ENCODE measurements around the gene SND1.

The SND1 gene

DNA sequence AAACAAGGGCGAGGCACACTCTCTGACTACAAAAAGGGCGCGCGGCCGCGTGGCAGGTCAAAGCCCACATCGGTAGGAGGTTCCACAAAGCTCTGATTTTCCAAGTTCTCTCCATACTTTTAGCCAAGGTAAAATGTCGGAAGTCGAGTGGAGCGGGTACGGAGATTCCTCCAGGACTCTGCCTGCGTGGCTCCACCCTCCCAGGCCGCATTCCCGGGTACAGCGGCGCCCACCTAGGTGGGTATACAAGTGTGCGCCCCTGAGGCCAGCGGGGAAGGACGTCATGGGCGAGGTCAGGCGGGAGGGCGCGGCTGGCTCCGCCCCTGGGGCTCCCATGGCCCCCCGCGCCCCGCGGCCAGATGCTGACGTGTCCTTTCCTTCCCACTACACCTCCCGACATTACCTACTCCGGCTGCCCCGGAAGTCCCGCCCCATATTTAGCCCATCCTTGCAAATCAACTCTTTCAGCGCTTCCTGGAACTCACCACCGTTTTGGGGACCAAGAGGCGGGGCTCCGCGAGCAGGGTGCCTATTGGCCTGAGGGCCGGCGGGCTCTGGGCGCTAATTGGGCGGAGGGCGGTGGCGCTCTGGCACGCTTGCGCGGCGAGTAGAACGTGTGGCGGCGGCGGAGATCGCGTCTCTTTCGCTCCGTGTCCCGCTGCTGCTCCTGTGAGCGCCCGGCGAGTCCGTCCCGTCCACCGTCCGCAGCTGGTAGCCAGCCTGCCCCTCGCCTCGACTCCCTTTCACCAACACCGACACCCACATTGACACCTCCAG is at the start of gene SND1:
Gene SND1 (plus strand): TSS at position 639 of the 777 bp plus-strand sequence. CDS start 180 bp downstream, outside the sequence.
- peaks cover 11% of the 10 kb centered on the region for H3K36me3 ChIP-seq (ENCODE audit: control insufficient read depth, insufficient read depth, low read length)
- H3K9me3 ChIP-seq (ENCODE audit: control insufficient read depth, insufficient read depth, low read length) = no peaks in the 10 kb centered on the region
- peak within 1 kb of the TSS; percentile 98 for H3K4me3 ChIP-seq (ENCODE audit: low read depth, low read length)
- H3K9ac ChIP-seq (ENCODE audit: low read depth, low read length) = peak within 1 kb of the TSS; percentile 97
- no peaks in the 10 kb centered on the region for H3K27me3 ChIP-seq (ENCODE audit: control insufficient read depth, insufficient read depth, low read length)
- peak within 1 kb of the TSS; percentile 95 for H3K27ac ChIP-seq (ENCODE audit: low read depth, low read length)
- H3K4me1 ChIP-seq (ENCODE audit: control insufficient read depth, insufficient read depth, low read length) = peaks cover 26% of the 10 kb centered on the region

DNA sequence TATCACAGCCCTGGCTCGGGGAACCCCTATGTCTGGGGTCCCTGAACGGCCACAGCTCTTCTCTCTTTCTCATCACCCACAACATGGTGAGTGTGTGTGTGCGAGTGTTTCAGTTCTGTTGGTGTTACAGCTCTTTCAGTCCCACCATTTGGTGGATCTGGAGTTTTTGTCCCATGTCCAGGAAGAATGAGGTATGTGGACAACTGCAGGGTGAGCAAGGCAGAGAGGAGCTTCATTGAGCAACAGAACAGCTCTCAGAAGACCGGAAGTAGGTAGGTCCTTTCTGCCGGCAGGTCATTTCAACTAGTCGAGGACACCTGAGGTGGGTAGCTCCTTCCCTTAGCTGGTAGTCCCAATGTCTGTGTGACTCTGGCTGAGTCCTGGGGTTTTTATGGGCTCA is 43.5 kb upstream of the SND1 start:
- no peaks in the 10 kb centered on the region for H3K36me3 ChIP-seq (ENCODE audit: control insufficient read depth, insufficient read depth, low read length)
- H3K27me3 ChIP-seq (ENCODE audit: control insufficient read depth, insufficient read depth, low read length) = no peaks in the 10 kb centered on the region
- H3K4me1 ChIP-seq (ENCODE audit: control insufficient read depth, insufficient read depth, low read length) = no peaks in the 10 kb centered on the region
- H3K9me3 ChIP-seq (ENCODE audit: control insufficient read depth, insufficient read depth, low read length) = peaks cover 6% of the 10 kb centered on the region; the same call in 1 of the 2 replicates
- H3K27ac ChIP-seq (ENCODE audit: low read depth, low read length) = no peak overlapping the region
- H3K9ac ChIP-seq (ENCODE audit: low read depth, low read length) = no peak overlapping the region
- H3K4me3 ChIP-seq (ENCODE audit: low read depth, low read length) = no peak overlapping the region

DNA sequence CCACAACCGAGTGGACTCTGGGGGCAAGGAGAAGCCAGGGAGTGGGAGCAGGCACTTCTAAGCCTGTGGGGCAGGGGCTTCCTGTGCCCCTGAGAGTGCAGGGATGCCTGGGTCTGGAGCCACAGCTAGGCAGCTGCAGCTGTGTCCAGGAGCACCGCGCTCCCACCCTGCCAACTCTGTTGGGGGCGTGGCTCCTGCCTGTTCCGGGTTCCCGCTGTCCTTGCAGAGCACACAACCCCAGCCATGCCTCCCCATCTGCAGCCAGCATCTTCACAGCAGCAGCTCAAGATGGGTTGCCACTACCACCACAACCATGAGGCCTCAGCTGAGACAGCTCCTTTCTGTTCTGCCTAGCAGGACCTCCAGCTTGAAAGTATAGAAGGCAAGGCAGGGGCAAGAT is 42.7 kb upstream of the SND1 start:
- H3K4me3 ChIP-seq (ENCODE audit: low read depth, low read length) = no peak overlapping the region
- no peak overlapping the region for H3K9ac ChIP-seq (ENCODE audit: low read depth, low read length)
- H3K27me3 ChIP-seq (ENCODE audit: control insufficient read depth, insufficient read depth, low read length) = 0 out of 2 replicates have a peak, but pooled peaks cover 5% of the 10 kb centered on the region
- H3K4me1 ChIP-seq (ENCODE audit: control insufficient read depth, insufficient read depth, low read length) = no peaks in the 10 kb centered on the region
- no peaks in the 10 kb centered on the region for H3K36me3 ChIP-seq (ENCODE audit: control insufficient read depth, insufficient read depth, low read length)
- H3K9me3 ChIP-seq (ENCODE audit: control insufficient read depth, insufficient read depth, low read length) = peaks cover 6% of the 10 kb centered on the region; the same call in 1 of the 2 replicates
- H3K27ac ChIP-seq (ENCODE audit: low read depth, low read length) = no peak overlapping the region

GRCh38 chr7:127612263-127612662 is 39.7 kb upstream of the SND1 start:
- no peaks in the 10 kb centered on the region for H3K36me3 ChIP-seq (ENCODE audit: control insufficient read depth, insufficient read depth, low read length)
- no peaks in the 10 kb centered on the region for H3K4me1 ChIP-seq (ENCODE audit: control insufficient read depth, insufficient read depth, low read length)
- no peak overlapping the region for H3K4me3 ChIP-seq (ENCODE audit: low read depth, low read length)
- no peak overlapping the region for H3K27ac ChIP-seq (ENCODE audit: low read depth, low read length)
- no peak overlapping the region for H3K9ac ChIP-seq (ENCODE audit: low read depth, low read length)
- H3K9me3 ChIP-seq (ENCODE audit: control insufficient read depth, insufficient read depth, low read length) = peaks cover 6% of the 10 kb centered on the region; the same call in 1 of the 2 replicates
- peaks cover 31% of the 10 kb centered on the region for H3K27me3 ChIP-seq (ENCODE audit: control insufficient read depth, insufficient read depth, low read length)

- Histone ChIP-seq H3K36me3 (ENCODE audit: control insufficient read depth, insufficient read depth, low read length) (no peaks in the 10 kb centered on the region), H3K9ac (ENCODE audit: low read depth, low read length) (no peak overlapping the region), H3K27ac (ENCODE audit: low read depth, low read length) (no peak overlapping the region), H3K4me3 (ENCODE audit: low read depth, low read length) (no peak overlapping the region), H3K9me3 (ENCODE audit: control insufficient read depth, insufficient read depth, low read length) (no peaks in the 10 kb centered on the region), H3K27me3 (ENCODE audit: control insufficient read depth, insufficient read depth, low read length) (peaks cover 70% of the 10 kb centered on the region), H3K4me1 (ENCODE audit: control insufficient read depth, insufficient read depth, low read length) (peaks cover 11% of the 10 kb centered on the region; the same call in 1 of the 2 replicates)
These were observed 35.3 kb upstream of the SND1 start for GRCh38 chr7:127616724-127617123.

DNA sequence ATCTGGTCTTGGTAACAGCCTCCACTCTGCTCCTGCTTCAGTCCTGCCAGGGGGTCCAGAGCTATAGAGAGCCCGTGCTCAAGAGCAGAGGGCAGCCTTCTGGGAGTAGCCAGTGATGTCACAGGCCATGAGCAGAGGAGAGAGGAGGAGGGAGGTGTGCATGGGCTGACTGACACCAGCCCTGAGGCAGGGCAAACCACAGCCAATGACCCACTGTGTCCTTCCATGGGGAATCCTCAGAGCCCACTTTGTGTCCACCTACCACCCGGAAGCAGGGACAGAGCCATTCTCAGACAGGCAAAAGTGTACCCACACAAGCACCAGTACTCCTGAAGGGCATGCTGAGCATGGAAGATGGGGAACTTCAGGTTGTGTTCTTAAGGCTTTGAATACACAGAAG is 34.0 kb upstream of the SND1 start, which contains the start of gene PAX4:
Gene PAX4 (minus strand): TSS at position 101 of the 400 bp plus-strand sequence. CDS start 2,214 bp downstream, outside the sequence.
- no peak within 1 kb of the TSS for H3K9ac ChIP-seq (ENCODE audit: low read depth, low read length)
- no peaks in the 10 kb centered on the region for H3K36me3 ChIP-seq (ENCODE audit: control insufficient read depth, insufficient read depth, low read length)
- H3K27ac ChIP-seq (ENCODE audit: low read depth, low read length) = no peak within 1 kb of the TSS
- no peaks in the 10 kb centered on the region for H3K9me3 ChIP-seq (ENCODE audit: control insufficient read depth, insufficient read depth, low read length)
- H3K4me1 ChIP-seq (ENCODE audit: control insufficient read depth, insufficient read depth, low read length) = peaks cover 11% of the 10 kb centered on the region; the same call in 1 of the 2 replicates
- peaks cover 72% of the 10 kb centered on the region for H3K27me3 ChIP-seq (ENCODE audit: control insufficient read depth, insufficient read depth, low read length)
- no peak within 1 kb of the TSS for H3K4me3 ChIP-seq (ENCODE audit: low read depth, low read length)

- Histone ChIP-seq H3K4me1 (ENCODE audit: control insufficient read depth, insufficient read depth, low read length) (peaks cover 11% of the 10 kb centered on the region; the same call in 1 of the 2 replicates), H3K27ac (ENCODE audit: low read depth, low read length) (no peak overlapping the region), H3K4me3 (ENCODE audit: low read depth, low read length) (no peak overlapping the region), H3K27me3 (ENCODE audit: control insufficient read depth, insufficient read depth, low read length) (peaks cover 72% of the 10 kb centered on the region), H3K9ac (ENCODE audit: low read depth, low read length) (no peak overlapping the region), H3K36me3 (ENCODE audit: control insufficient read depth, insufficient read depth, low read length) (no peaks in the 10 kb centered on the region), H3K9me3 (ENCODE audit: control insufficient read depth, insufficient read depth, low read length) (no peaks in the 10 kb centered on the region)
These were observed 33.2 kb upstream of the SND1 start for GRCh38 chr7:127618775-127619174.

DNA sequence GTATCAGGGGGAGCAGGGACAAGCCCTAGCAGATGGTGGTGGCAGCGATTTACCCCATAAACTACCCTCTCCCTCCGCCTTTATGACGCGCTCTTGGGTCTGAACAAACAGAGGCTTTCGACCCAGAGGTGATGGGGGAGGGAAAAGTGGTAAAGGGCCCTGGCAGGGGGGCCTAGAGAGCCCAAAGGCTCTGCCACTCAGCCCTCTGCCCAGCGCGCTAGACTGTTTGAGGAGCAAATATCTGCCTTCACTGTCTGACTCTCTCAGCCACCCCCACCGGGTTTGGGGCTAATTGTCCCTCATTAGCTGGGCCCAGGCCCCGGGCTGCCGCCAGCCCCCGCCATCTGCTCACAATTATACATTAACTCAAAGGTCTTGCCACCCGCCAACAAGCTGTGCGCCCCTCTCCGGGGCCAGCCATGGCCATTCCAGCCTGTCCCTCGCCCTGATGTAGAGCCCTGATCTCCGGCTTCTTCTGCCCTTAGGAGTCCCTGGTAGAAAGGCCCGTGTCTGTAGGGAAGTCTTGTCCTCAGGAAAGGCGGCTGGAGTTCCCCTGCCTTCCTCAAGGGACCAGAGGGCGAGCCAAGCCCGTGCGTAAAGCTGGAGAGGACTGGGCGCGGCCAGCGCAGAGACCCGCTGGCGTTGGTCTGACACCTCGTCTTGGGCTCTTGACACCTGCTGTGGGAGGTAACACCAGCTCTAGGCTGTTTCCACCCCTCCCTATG is 32.2 kb upstream of the SND1 start:
- Histone ChIP-seq H3K27me3 (ENCODE audit: control insufficient read depth, insufficient read depth, low read length) (peaks cover 63% of the 10 kb centered on the region), H3K9me3 (ENCODE audit: control insufficient read depth, insufficient read depth, low read length) (no peaks in the 10 kb centered on the region), H3K4me1 (ENCODE audit: control insufficient read depth, insufficient read depth, low read length) (peaks cover 11% of the 10 kb centered on the region; the same call in 1 of the 2 replicates), H3K4me3 (ENCODE audit: low read depth, low read length) (peak overlapping the region; percentile 66), H3K9ac (ENCODE audit: low read depth, low read length) (no peak overlapping the region), H3K27ac (ENCODE audit: low read depth, low read length) (no peak overlapping the region), H3K36me3 (ENCODE audit: control insufficient read depth, insufficient read depth, low read length) (no peaks in the 10 kb centered on the region)

- Histone ChIP-seq H3K27ac (ENCODE audit: low read depth, low read length) (no peak overlapping the region), H3K27me3 (ENCODE audit: control insufficient read depth, insufficient read depth, low read length) (peaks cover 57% of the 10 kb centered on the region), H3K4me3 (ENCODE audit: low read depth, low read length) (peak overlapping the region; percentile 66), H3K9ac (ENCODE audit: low read depth, low read length) (no peak overlapping the region), H3K9me3 (ENCODE audit: control insufficient read depth, insufficient read depth, low read length) (no peaks in the 10 kb centered on the region), H3K4me1 (ENCODE audit: control insufficient read depth, insufficient read depth, low read length) (peaks cover 11% of the 10 kb centered on the region; the same call in 1 of the 2 replicates), H3K36me3 (ENCODE audit: control insufficient read depth, insufficient read depth, low read length) (no peaks in the 10 kb centered on the region)
These were observed 31.4 kb upstream of the SND1 start for GRCh38 chr7:127620406-127621233.

- H3K27ac ChIP-seq (ENCODE audit: low read depth, low read length) = no peak overlapping the region
These were observed 26.7 kb upstream of the SND1 start for GRCh38 chr7:127625331-127625730.

More at GRCh38 chr7:127625331-127625730, 26.7 kb upstream of the SND1 start:
- H3K9ac ChIP-seq (ENCODE audit: low read depth, low read length) = no peak overlapping the region
- no peak overlapping the region for H3K4me3 ChIP-seq (ENCODE audit: low read depth, low read length)
- H3K27me3 ChIP-seq (ENCODE audit: control insufficient read depth, insufficient read depth, low read length) = peaks cover 10% of the 10 kb centered on the region
- H3K9me3 ChIP-seq (ENCODE audit: control insufficient read depth, insufficient read depth, low read length) = no peaks in the 10 kb centered on the region
- H3K4me1 ChIP-seq (ENCODE audit: control insufficient read depth, insufficient read depth, low read length) = peaks cover 14% of the 10 kb centered on the region
- H3K36me3 ChIP-seq (ENCODE audit: control insufficient read depth, insufficient read depth, low read length) = no peaks in the 10 kb centered on the region

Measured in HUES48 (cell line).